SK-N-SH (cell line): Measurements from ENCODE around the gene GSTM5.

Experiments used
- CTCF ChIP-seq: fragments of 200-600 bp; sonication (generic); IDR thresholded peaks from 2 replicates; pipeline ENCODE4 v1.6.1; 2017; ENCODE audit warnings: antibody characterized with exemption, mild to moderate bottlenecking, moderate library complexity
- JUND ChIP-seq: IDR thresholded peaks from 2 replicates; pipeline ENCODE4 v1.4.0; 2012
- MAX ChIP-seq: IDR thresholded peaks from 2 replicates; pipeline ENCODE4 v1.4.0; 2012; ENCODE audit warnings: low read depth
- NFIC ChIP-seq: IDR thresholded peaks from 2 replicates; pipeline ENCODE4 v1.4.0; 2012; ENCODE audit warnings: borderline replicate concordance
- PBX3 ChIP-seq: IDR thresholded peaks from 2 replicates; pipeline ENCODE4; 2012
- POLR2AphosphoS5 ChIP-seq: IDR thresholded peaks from 2 replicates; pipeline ENCODE4 v1.6.1; 2012; ENCODE audit warnings: low read depth, low read length
- REST ChIP-seq: IDR thresholded peaks from 2 replicates; pipeline ENCODE4 v1.6.1; 2012; ENCODE audit warnings: mild to moderate bottlenecking, low read depth, low read length, moderate library complexity
- USF2 ChIP-seq: fragments of 150-350 bp; IDR thresholded peaks from 2 replicates; pipeline ENCODE4 v1.6.1; 2017; ENCODE audit warnings: antibody characterized with exemption, low read length, low read depth, borderline replicate concordance
- YY1 ChIP-seq: IDR thresholded peaks from 2 replicates; pipeline ENCODE4 v1.4.0; 2012; ENCODE audit warnings: low read depth, mild to moderate bottlenecking

GRCh38 chr1:109687641-109688499 is 24.2 kb upstream of the GSTM5 start, which contains the start of gene GSTM1:
- TF ChIP-seq POLR2AphosphoS5 (no peak), USF2 (no peak), CTCF (no peak), YY1 (no peak), PBX3 (no peak), REST (no peak), MAX (no peak), JUND (no peak), NFIC (no peak)
